GM11168 (cell line): ENCODE results near the gene GUCA2B.

Source experiments
- in situ Hi-C: fragments of 300-500 bp; cut with MboI; formaldehyde crosslinking; loops from one replicate; pipeline ENCODE4 v1.12.0; 2022; ENCODE audit warnings: low sequenced_read_pairs; ENCODE audit not compliant: unreplicated experiment

Gene GUCA2B

GRCh38 chr1:42141978-42142377, 11.2 kb upstream of the GUCA2B start:
- in situ Hi-C loops: no loop called here

GRCh38 chr1:42142894-42143675, 10.1 kb upstream of the GUCA2B start:
- in situ Hi-C loops: no loop called here

- in situ Hi-C loops: no loop called here
These were observed 9.1 kb upstream of the GUCA2B start for GRCh38 chr1:42143896-42144710.

GRCh38 chr1:42144711-42145388, 8.4 kb upstream of the GUCA2B start:
- in situ Hi-C loops: no loop called here

GRCh38 chr1:42145389-42145716, 7.9 kb upstream of the GUCA2B start:
- in situ Hi-C loops: no loop called here

GRCh38 chr1:42145764-42146625, 7.2 kb upstream of the GUCA2B start:
- in situ Hi-C loops: no loop called here

GRCh38 chr1:42146626-42147320, 6.4 kb upstream of the GUCA2B start:
- in situ Hi-C loops: no loop called here

GRCh38 chr1:42148166-42148565, 5.0 kb upstream of the GUCA2B start:
- in situ Hi-C loops: no loop called here

GRCh38 chr1:42150651-42151050, 2.6 kb upstream of the GUCA2B start:
- in situ Hi-C loops: loop anchor here (25.0 kb wide), 1 partner anchor 588 kb away; no protein-coding TSS in a partner anchor

- in situ Hi-C loops: loop anchor here (25.0 kb wide), 1 partner anchor 590 kb away; no protein-coding TSS in a partner anchor
These were observed 1.1 kb upstream of the GUCA2B start for GRCh38 chr1:42152119-42152518.

- in situ Hi-C loops: loop anchor here (25.0 kb wide), 1 partner anchor 591 kb away; no protein-coding TSS in a partner anchor
These were observed 414 bp downstream of the GUCA2B start for GRCh38 chr1:42153624-42154023.

- in situ Hi-C loops: loop anchor here (25.0 kb wide), 1 partner anchor 592 kb away; no protein-coding TSS in a partner anchor
These were observed 1.5 kb downstream of the GUCA2B start for GRCh38 chr1:42154685-42155084.

GRCh38 chr1:42155362-42155761, 2.2 kb downstream of the GUCA2B start:
- in situ Hi-C loops: loop anchor here (25.0 kb wide), 1 partner anchor 593 kb away; no protein-coding TSS in a partner anchor

GRCh38 chr1:42157667-42158066, 4.5 kb downstream of the GUCA2B start:
- in situ Hi-C loops: loop anchor here (25.0 kb wide), 1 partner anchor 595 kb away; no protein-coding TSS in a partner anchor

- in situ Hi-C loops: loop anchor here (25.0 kb wide), 1 partner anchor 596 kb away; no protein-coding TSS in a partner anchor
These were observed 5.0 kb downstream of the GUCA2B start for GRCh38 chr1:42158189-42158588.

- in situ Hi-C loops: loop anchor here (25.0 kb wide), 1 partner anchor 600 kb away; no protein-coding TSS in a partner anchor
These were observed 9.0 kb downstream of the GUCA2B start for GRCh38 chr1:42162181-42162580.

- in situ Hi-C loops: loop anchor here (25.0 kb wide), 1 partner anchor 601 kb away; no protein-coding TSS in a partner anchor
These were observed 9.9 kb downstream of the GUCA2B start for GRCh38 chr1:42163114-42163513.

GRCh38 chr1:42163536-42164503, 10.6 kb downstream of the GUCA2B start:
- in situ Hi-C loops: loop anchor here (25.0 kb wide), 1 partner anchor 602 kb away; no protein-coding TSS in a partner anchor
